ENCODE results near the gene ZFYVE21. TPM values are rescaled to one million over a fixed set of nuclear protein-coding genes. Genes with fewer than 3 reads are reported as not detected.
A peak's percentile ranks its signal among the peaks of the same experiment; 100 is the strongest.

The ZFYVE21 gene
- total RNA-seq, 1 experiment from 2014 or later = 46.3 TPM

- DNase-seq (ENCODE audit: low read depth in 1 of 2, low spot score in 2 of 2) = peak in 1 of 2 experiments; percentile 18
- Histone ChIP-seq H3K4me1 (replicated peaks) (peaks cover 29% of the 10 kb centered on the region), H3K4me3 (peak overlapping the region; percentile 79), H3K36me3 (peaks cover 24% of the 10 kb centered on the region), H3K27ac (no peak overlapping the region), H3K9me3 (replicated peaks) (no peaks in the 10 kb centered on the region), H3K27me3 (replicated peaks) (no peaks in the 10 kb centered on the region)
Measured at GRCh38 chr14:103716091-103716801, 636 bp downstream of the ZFYVE21 start.

GRCh38 chr14:103716899-103717411 lies 1.3 kb downstream of the ZFYVE21 start:
- H3K36me3 ChIP-seq = peaks cover 23% of the 10 kb centered on the region
- DNase-seq (ENCODE audit: low read depth in 1 of 2, low spot score in 2 of 2) = no peak
- H3K4me3 ChIP-seq = peak overlapping the region; percentile 79
- H3K27ac ChIP-seq = no peak overlapping the region
- no peaks in the 10 kb centered on the region for H3K27me3 ChIP-seq (replicated peaks)
- no peaks in the 10 kb centered on the region for H3K9me3 ChIP-seq (replicated peaks)
- peaks cover 36% of the 10 kb centered on the region for H3K4me1 ChIP-seq (replicated peaks)

DNA sequence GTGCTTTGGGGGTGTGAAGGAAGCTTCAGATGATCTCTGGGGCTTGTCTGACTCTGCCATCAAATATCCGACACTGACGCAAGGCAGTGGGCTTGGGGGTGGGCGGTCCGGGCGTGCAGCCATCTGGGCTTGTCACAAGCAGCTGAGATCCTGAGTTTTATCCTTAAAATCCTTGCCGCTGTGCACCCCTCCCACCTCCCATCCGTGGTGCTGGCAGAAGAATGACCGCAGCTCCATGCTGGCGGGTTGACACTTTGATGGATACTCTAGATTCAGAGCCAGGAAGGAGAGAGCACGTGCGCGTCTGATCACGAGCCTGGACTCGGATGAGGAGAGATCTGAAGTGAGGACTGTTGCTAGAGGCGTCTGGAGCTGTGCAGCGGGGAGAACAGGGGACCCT lies 3.0 kb downstream of the ZFYVE21 start:
- no peaks in the 10 kb centered on the region for H3K9me3 ChIP-seq (replicated peaks)
- no peaks in the 10 kb centered on the region for H3K27me3 ChIP-seq (replicated peaks)
- peaks cover 11% of the 10 kb centered on the region for H3K36me3 ChIP-seq
- no peak overlapping the region for H3K4me3 ChIP-seq
- H3K4me1 ChIP-seq (replicated peaks) = peaks cover 41% of the 10 kb centered on the region
- no peak overlapping the region for H3K27ac ChIP-seq
- no peak for DNase-seq (ENCODE audit: low read depth in 1 of 2, low spot score in 2 of 2)

- no peak for DNase-seq (ENCODE audit: low read depth in 1 of 2, low spot score in 2 of 2)
- Histone ChIP-seq H3K4me1 (replicated peaks) (peaks cover 30% of the 10 kb centered on the region), H3K27me3 (replicated peaks) (no peaks in the 10 kb centered on the region), H3K9me3 (replicated peaks) (no peaks in the 10 kb centered on the region), H3K36me3 (peaks cover 10% of the 10 kb centered on the region), H3K4me3 (no peak overlapping the region), H3K27ac (no peak overlapping the region)
Measured at GRCh38 chr14:103719751-103720150, 4.1 kb downstream of the ZFYVE21 start.

DNA sequence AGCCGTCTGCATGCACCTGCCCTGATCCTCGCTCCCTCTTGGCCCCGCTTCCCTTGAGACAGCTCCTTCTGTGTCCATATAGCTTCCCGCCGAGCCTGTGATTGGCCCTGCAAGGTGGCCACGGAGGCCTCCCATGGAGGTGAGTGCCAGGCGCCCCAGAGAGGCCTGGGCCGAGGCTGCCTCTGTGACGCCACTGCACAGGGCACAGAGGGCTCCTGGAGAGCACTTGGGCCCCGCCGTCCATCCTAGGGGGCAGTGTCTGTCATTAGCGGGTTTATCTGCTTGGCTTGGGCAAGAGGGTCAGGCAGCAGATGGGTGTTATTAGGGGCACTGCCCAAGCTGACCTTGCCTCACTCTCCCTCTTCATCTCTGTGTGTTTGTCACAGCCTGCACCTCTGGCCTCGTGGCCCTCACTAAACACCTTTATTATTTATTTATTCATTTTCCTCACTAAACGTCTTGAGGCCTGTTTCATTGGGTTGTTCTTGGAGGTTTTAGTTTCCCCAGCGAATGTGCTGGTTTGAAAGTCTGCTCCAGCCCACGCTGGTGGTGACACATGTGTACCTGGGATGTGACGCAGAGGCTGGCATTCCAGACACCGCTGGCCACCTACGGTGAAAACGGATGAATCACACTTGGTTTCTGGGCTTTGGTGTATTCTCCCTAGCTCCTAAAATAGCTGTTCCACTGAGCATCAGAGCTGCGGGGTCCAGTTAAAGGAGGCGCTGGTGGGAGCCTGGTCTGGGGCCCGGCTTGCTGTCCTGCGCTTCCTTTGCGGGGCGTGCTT lies 5.9 kb downstream of the ZFYVE21 start:
- peaks cover 23% of the 10 kb centered on the region for H3K4me1 ChIP-seq (replicated peaks)
- H3K27ac ChIP-seq = peak overlapping the region; percentile 32
- H3K9me3 ChIP-seq (replicated peaks) = no peaks in the 10 kb centered on the region
- no peak overlapping the region for H3K4me3 ChIP-seq
- peak; percentile 55 to 80 for DNase-seq (ENCODE audit: low read depth in 1 of 2, low spot score in 2 of 2)
- H3K36me3 ChIP-seq = peaks cover 16% of the 10 kb centered on the region
- no peaks in the 10 kb centered on the region for H3K27me3 ChIP-seq (replicated peaks)

GRCh38 chr14:103723748-103724081 lies 8.1 kb downstream of the ZFYVE21 start:
- no peaks in the 10 kb centered on the region for H3K27me3 ChIP-seq (replicated peaks)
- no peak for DNase-seq (ENCODE audit: low read depth in 1 of 2, low spot score in 2 of 2)
- peaks cover 20% of the 10 kb centered on the region for H3K36me3 ChIP-seq
- no peak overlapping the region for H3K4me3 ChIP-seq
- no peak overlapping the region for H3K27ac ChIP-seq
- H3K4me1 ChIP-seq (replicated peaks) = peaks cover 18% of the 10 kb centered on the region
- H3K9me3 ChIP-seq (replicated peaks) = no peaks in the 10 kb centered on the region

DNA sequence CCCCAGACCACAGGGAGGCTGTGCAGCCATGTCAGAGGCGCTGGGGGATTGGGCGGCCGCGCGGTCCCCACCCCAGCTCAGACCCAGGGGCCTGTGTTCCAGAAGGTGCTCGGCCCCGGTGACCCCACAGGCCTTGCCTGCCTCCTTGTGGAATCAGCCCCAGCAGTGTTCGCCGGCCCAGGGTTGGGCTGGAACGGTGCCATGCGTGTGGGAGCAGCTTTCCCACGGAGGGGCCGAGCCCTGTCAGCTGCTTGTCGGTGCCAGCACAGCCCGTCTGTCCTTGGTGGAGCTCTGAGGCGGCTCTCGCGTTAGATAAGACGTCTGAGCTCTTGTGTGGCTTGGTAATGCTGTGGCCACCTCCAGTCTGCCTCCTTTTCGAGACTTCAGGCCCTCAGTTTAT lies 8.5 kb downstream of the ZFYVE21 start:
- no peak overlapping the region for H3K27ac ChIP-seq
- H3K4me3 ChIP-seq = no peak overlapping the region
- H3K9me3 ChIP-seq (replicated peaks) = no peaks in the 10 kb centered on the region
- peaks cover 24% of the 10 kb centered on the region for H3K36me3 ChIP-seq
- no peaks in the 10 kb centered on the region for H3K27me3 ChIP-seq (replicated peaks)
- DNase-seq (ENCODE audit: low read depth in 1 of 2, low spot score in 2 of 2) = no peak
- peaks cover 18% of the 10 kb centered on the region for H3K4me1 ChIP-seq (replicated peaks)

- Histone ChIP-seq H3K36me3 (peaks cover 34% of the 10 kb centered on the region), H3K27me3 (replicated peaks) (no peaks in the 10 kb centered on the region), H3K4me1 (replicated peaks) (peaks cover 18% of the 10 kb centered on the region), H3K9me3 (replicated peaks) (no peaks in the 10 kb centered on the region), H3K4me3 (no peak overlapping the region), H3K27ac (no peak overlapping the region)
- no peak for DNase-seq (ENCODE audit: low read depth in 1 of 2, low spot score in 2 of 2)
Measured at GRCh38 chr14:103725001-103725682, 9.5 kb downstream of the ZFYVE21 start.

GRCh38 chr14:103725739-103726395 lies 10.3 kb downstream of the ZFYVE21 start:
- Histone ChIP-seq H3K4me3 (no peak overlapping the region), H3K4me1 (replicated peaks) (peaks cover 16% of the 10 kb centered on the region), H3K9me3 (replicated peaks) (no peaks in the 10 kb centered on the region), H3K36me3 (peaks cover 41% of the 10 kb centered on the region), H3K27me3 (replicated peaks) (no peaks in the 10 kb centered on the region), H3K27ac (no peak overlapping the region)
- DNase-seq (ENCODE audit: low read depth in 1 of 2, low spot score in 2 of 2) = no peak

- no peak overlapping the region for H3K4me3 ChIP-seq
- no peak for DNase-seq (ENCODE audit: low read depth in 1 of 2, low spot score in 2 of 2)
Measured at GRCh38 chr14:103726474-103726873, 10.9 kb downstream of the ZFYVE21 start.

GRCh38 chr14:103727313-103727980 lies 11.8 kb downstream of the ZFYVE21 start:
- H3K36me3 ChIP-seq = peaks cover 48% of the 10 kb centered on the region
- H3K4me3 ChIP-seq = no peak overlapping the region
- no peak overlapping the region for H3K27ac ChIP-seq
- no peaks in the 10 kb centered on the region for H3K27me3 ChIP-seq (replicated peaks)
- no peak for DNase-seq (ENCODE audit: low read depth in 1 of 2, low spot score in 2 of 2)
- H3K9me3 ChIP-seq (replicated peaks) = no peaks in the 10 kb centered on the region
- H3K4me1 ChIP-seq (replicated peaks) = peaks cover under 1% of the 10 kb centered on the region

More at GRCh38 chr14:103726474-103726873, 10.9 kb downstream of the ZFYVE21 start:
- H3K9me3 ChIP-seq (replicated peaks) = no peaks in the 10 kb centered on the region
- H3K4me1 ChIP-seq (replicated peaks) = peaks cover 10% of the 10 kb centered on the region
- peaks cover 40% of the 10 kb centered on the region for H3K36me3 ChIP-seq
- no peaks in the 10 kb centered on the region for H3K27me3 ChIP-seq (replicated peaks)
- no peak overlapping the region for H3K27ac ChIP-seq

DNA sequence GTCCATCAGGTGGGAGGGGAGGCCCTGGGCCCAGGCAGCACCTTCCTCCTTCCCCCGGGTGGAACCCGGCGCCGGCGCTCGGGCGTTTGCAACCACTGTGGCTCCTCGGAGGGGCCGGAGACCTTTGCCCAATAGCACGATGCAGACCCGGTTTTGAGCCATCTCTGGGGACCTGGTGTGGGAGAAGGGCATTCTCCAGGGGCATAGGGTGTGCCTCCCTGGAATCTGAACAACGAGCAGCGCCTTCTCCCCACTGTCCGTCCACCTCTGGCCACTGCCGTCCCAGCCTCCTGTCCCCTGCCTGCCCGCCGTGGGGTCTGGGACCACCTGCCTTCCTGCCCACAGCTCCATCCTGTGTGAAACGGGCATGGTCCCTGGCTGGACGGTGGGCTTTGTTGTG lies 12.5 kb downstream of the ZFYVE21 start:
- no peaks in the 10 kb centered on the region for H3K4me1 ChIP-seq (replicated peaks)
- peaks cover 53% of the 10 kb centered on the region for H3K36me3 ChIP-seq
- no peak for DNase-seq (ENCODE audit: low read depth in 1 of 2, low spot score in 2 of 2)
- H3K27me3 ChIP-seq (replicated peaks) = no peaks in the 10 kb centered on the region
- no peak overlapping the region for H3K4me3 ChIP-seq
- no peaks in the 10 kb centered on the region for H3K9me3 ChIP-seq (replicated peaks)
- no peak overlapping the region for H3K27ac ChIP-seq

GRCh38 chr14:103728721-103729120 lies 13.1 kb downstream of the ZFYVE21 start:
- H3K9me3 ChIP-seq (replicated peaks) = no peaks in the 10 kb centered on the region
- DNase-seq (ENCODE audit: low read depth in 1 of 2, low spot score in 2 of 2) = no peak

More at GRCh38 chr14:103728721-103729120, 13.1 kb downstream of the ZFYVE21 start:
- no peaks in the 10 kb centered on the region for H3K27me3 ChIP-seq (replicated peaks)
- no peak overlapping the region for H3K4me3 ChIP-seq
- peaks cover 58% of the 10 kb centered on the region for H3K36me3 ChIP-seq
- no peak overlapping the region for H3K27ac ChIP-seq
- H3K4me1 ChIP-seq (replicated peaks) = no peaks in the 10 kb centered on the region
